Eye (tissue), 1 donor: ENCODE data around the gene KIAA0319L.

Source experiments
- DNase-seq: peaks from one replicate; pipeline ENCODE4 v3.0.0-alpha.2; 2015

The KIAA0319L gene

DNA sequence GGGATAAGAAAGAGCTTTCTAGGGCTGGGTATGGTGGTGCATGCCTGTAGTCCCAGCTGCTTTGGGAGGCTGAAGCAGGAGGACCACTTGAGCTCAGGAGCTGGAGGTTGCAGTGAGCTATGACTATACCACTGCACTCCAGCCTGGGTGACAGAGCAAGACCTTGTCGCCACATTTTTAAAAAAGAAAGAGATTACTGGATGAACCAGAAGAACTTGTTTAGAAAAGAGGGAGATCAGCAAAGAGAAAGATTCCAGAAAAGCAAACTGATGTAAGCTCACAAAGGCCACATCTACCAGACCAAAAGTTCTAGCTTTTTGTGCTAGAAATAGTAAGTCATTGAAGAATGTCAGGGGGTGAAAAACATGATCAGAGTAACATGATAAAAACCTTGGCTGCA, 117.6 kb downstream of the KIAA0319L start:
- no peak for DNase-seq

DNA sequence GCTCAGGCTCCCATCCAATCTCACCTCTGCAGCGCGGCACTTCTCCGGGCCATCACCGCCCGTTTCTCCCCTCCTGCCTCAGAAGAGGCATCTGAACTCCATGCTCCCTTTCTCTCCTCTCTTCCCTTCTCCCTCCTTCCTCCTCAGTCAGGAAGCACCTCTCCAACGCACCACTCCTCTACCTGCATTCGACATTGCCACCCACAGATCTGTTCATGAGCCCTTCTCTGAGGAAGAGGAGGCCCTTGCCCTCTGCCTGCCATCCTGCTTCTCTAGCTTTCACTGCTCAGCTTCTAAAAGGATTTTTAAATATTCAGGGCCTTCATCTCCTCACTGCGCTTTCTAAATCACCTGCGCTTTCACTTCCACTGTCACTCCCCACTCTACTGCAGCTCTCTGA, 120.0 kb downstream of the KIAA0319L start:
- no peak for DNase-seq

DNA sequence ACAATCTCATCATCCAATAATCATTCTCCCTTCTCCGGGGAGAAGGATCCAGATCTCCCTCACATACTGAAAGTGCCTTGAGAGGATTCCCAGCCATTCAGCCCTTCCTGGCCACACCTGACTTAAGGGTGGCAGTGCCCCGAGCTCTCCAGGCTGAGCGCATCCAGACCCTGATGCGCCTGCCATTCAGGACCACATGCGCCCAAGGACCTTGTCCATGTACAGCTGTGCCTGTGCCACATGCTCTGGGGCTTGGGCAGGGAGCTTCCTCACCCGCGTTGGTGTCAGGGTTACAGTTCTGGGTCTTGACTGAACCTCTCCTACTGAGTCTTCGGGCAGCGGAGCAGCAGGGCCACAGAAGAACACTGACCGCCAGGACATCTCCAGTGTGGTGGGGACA, 121.1 kb downstream of the KIAA0319L start:
- DNase-seq = no peak

DNA sequence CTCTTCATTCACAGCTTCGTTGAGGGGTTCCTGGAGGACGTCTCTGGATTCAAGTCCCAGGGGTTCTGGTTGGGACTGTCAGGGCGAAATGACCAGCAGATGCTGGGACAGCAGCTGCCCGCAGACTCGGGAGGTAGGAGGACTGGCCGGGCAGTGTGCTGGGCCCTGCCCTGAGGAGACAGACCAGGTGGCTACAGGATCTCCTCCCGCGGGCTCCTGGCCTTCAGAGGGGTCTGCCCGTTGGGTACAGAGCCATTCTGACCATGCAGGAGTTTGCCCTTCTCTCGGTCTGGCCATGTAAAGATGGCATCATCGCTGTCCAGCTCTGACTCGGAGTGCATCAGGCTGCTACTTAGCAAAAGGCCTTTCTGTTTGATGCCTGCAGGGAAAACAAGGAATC, 122.5 kb downstream of the KIAA0319L start:
- DNase-seq = no peak

DNA sequence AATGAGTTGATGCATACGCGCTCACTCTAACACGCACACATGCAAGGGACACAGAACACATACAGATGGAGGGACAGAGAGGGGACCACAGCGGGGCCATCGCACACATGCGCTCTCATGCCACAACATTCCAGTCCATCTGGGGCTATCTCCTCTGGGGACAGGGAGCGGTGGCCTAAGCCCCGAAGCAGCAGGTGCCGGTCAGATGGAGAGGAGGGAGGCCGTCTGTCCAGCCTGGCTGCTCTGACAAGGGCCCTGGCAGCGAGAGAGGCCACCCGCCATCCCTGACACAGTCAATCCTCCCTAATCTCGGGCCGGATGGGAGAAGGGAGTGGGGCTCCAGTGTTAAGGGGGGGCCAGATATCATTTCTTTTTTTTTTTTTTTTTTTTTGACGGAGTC, 123.5 kb downstream of the KIAA0319L start:
- no peak for DNase-seq

DNA sequence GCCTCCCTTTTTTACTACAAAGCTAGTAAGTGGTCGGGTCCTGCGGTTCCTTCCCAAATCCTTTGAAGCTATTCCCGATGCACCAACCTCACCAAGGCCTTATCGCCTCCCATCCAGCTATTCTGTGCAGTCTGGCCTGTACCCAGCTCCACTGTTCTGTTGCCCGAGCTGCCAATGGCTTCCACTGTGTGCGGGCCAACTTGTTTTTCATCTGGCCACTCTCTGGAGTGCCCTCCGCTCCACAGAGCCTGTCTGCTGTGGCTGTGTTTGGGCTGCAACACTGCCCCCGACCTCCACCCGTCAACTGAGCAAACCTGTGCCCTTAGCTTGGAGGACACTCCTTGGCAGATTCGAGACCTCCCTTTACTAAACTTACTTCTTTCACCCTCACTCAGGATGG, 125.0 kb downstream of the KIAA0319L start:
- no peak for DNase-seq

DNA sequence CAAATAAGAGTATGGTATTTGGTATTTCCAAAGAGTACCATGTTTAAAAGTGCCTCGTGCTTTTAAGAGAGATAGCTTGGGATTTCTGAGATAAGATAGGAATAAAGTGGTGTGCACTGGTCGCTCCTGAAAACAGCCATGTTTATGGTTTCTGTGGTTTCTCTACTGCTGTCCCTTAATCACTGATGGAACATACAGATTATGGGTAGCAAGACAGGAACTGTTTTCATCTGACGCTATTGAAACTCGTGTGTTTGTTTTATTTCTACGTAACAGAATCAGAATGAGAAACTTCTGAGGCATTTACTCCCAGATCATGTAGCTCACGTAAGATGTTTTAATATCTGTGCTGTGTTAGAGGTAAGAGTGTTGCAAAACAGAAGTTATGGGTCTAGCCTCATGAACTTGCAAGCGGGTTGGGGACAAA, 126.0 kb downstream of the KIAA0319L start:
- DNase-seq = no peak

DNA sequence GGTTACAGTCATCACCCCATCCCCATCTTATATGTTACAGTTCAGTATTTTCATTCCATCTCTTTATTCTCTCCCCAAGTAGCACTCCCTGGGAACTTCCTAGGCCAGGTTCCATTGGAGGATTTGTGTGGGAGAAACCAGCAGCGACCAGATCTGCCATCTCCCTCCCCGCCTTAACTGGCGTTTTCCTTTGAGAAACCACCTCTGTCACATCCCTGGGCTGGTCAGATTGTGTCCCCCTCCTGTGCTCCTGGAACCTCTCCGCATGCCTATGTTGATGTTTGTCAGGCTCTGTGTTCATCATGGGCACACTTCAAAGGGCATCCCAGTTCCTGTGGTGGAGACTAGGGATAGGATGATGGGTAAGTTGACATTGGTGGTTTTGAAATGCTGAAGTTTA, 126.4 kb downstream of the KIAA0319L start:
- DNase-seq = no peak

DNA sequence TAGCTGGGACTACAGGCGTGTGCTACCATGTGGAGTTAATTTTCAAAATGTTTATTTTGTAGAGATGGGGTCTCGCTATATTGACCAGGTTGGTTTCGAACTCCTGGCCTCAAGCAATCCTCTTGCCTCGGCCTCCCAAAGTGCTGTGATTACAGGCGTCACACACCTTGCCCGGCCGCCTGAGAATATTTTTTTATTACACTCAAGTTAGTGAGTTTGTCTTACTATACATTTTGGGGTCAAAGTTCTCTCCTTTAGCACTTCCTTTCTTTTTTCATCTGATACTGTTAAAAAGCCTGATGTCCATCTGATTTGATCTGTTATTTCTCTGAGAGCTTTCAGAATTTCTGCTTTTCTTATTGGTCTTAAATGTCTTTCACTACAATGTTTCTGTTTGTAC, 128.8 kb downstream of the KIAA0319L start:
- DNase-seq = no peak

DNA sequence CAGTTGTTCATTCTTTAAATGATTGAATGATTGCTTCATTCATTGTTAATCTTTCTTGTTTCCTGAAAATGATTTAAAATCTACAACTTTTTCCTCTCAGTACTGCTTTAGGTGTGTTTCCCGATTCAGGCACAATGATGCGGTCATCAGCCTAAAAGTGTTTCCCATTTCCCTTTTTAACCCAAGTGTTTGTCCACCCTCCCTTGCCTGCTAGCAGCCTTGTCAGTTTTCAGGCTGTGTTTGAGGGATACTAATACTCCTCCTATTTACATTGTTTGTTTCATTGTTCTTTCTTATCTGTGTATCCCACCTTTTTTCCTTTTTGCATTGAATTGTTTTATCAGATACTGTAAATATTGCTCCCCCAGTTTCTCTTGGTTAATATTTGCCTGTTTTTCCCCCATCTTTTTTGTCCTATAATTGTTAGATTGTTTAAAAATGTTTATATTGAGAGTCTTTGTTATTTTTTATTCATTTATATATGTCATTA, 131.1 kb downstream of the KIAA0319L start:
- no peak for DNase-seq

DNA sequence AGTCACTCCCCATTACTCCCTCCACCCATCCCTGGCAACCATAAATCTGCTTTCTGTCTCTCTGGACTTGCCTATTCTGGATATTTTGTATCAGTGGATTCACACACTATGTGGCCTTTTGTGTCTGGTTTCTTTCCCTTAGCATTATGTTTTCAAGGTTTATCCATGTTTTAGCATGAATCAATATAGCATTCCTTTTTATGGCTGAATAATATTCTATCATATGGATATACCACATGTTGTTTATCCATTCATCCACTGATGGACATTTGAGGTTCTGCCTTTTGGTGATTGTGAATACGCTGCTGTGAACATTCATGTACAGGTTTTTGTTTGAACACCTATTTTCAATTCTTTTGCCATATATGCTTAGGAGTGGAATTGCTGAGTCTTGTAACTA, 148.3 kb downstream of the KIAA0319L start:
- DNase-seq = no peak

DNA sequence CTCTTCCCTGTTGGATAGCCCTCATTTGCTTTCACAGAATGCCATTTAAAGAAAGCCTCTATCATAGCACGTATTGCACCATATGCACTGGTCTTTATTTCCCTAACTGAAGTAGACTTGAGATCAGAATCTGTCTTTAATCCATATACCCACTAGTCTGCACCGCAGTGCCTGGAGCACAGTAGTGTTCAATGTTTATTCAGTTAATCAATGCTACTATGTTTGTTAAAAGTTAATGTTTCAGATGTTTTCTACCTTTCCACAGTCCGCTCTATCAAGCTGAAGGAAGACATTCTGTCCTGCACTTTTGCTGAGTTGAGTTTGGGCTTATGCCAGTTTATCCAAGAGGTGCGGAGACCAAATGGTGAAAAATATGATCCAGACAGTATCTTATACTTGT, 149.5 kb downstream of the KIAA0319L start:
- DNase-seq = no peak

DNA sequence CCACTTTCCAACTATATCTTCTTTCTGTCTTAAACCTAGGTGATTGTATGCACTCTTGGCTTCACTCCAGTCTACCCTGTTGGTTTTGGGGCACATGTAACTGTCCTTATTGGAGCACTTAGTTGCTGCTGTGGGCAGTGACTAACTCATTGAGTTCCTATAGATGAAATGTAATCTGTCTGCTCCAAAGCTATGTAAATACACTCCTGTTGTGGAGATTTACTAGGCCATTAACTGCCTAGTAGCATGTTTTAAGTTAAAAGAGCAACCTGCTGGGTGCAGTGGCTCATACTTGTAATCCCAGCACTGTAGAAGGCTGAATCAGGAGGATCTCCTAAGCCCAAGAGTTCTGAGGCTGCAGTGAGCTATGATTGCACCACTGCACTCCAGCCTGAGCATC, 151.1 kb downstream of the KIAA0319L start:
- DNase-seq = no peak

DNA sequence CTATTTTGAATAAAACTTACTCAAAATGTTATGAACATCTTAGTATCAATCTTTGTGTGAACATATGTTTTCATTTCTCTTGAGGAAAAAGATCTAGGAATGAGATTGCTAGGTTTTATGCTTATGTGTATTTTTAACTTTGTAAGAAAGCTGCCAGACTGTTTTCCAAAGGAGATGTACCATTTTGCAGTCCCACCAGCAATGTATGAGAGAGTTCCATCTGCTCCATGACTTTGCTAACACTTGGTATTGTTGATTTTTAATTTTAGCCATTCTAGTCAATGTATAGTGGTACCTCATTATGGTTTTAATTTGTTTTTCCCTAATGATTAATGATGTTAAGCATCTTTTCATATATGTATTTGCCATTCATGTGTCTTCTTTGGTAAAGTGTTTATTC, 156.2 kb downstream of the KIAA0319L start:
- no peak for DNase-seq

DNA sequence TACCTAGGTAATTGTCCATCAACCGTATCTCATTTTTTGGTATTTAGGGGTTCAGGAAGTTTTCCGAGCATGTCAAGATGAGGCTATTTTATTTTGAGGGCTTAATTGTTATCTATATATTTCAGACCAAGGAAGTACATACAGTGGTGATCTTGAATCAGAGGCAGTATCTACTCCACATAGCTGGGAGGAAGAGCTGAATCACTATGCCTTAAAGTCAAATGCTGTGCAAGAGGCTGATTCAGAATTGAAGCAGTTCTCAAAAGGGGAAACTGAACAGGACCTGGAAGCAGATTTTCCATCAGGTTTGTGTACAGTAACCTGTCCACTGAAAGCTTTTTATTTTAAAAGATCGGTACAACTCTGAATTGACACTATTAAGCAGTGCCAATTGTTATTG, 158.5 kb downstream of the KIAA0319L start:
- no peak for DNase-seq

DNA sequence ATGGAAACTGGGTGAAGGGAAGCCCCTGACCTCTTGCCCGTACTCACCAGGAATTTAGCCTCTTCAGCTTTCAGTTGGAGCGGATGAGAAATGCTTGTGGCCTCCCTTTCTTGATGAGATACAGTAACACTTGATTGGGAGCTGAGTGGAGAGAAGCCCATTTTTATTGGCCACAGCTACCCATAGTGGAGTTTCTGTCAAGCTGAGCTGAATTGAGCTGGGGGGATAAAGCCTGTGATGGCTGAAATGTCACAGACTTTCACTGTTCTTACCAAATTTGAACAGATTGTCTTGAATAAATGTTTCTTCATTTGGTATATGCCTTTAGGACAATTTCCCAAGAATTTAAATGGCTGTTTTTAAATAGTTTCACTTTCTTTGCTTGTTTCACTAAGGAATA, 162.8 kb downstream of the KIAA0319L start:
- DNase-seq = no peak

DNA sequence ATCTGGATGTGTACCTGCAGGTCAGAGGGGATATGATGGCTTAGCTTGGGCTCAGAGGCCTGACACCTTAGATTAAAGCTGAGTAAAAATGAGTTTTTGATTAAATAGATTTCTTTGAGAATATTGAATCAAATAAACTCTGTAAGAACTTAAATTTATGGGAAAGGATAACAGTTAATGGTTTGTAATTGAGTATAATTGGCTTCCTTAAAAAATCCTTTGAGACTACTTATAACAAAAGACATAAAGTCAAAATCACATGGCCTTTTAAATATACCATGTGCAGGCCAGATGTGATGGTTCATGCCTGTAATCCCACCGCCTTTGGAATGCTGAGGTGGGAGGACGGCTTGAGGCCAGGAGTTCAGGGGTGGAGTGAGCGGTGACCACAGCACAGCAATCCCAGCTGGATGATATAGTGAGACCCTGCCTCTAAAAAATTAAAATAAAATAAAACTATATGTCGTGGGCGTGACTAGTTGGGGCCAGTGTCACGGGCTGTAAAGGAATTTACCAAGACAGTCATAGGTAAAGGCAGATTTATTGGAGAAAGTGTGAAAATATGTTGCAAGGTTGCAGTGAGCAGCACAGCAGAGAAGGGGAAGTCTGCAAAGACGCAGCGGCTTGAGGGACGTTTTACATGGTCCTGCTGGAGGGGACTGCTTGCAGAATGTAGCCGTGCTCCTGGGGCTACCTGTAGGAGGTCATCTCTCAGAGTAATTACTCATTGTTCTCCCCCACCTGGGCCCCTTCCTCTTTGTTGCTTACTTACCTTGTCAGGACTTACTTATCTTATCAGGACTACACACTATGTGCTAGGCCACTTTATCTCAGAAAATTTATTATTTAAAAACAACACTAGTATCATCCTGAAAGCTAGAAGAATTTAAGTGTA, 166.4 kb downstream of the KIAA0319L start:
- no peak for DNase-seq

DNA sequence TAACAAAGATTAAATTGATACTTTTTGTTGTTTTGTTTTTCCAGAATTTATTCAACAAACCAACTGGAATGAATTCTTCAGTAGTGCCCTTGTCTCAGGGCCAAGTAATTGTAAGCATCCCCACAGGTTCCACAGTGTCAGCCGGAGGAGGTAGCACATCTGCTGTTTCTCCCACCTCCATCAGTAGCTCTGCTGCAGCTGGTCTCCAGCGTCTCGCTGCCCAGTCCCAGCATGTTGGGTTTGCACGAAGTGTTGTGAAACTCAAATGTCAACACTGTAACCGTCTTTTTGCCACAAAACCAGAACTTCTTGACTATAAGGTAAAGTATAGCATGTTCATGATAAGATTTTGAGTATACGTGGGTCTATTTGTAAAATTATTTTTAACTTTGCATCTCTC, 170.2 kb downstream of the KIAA0319L start:
- DNase-seq = no peak

DNA sequence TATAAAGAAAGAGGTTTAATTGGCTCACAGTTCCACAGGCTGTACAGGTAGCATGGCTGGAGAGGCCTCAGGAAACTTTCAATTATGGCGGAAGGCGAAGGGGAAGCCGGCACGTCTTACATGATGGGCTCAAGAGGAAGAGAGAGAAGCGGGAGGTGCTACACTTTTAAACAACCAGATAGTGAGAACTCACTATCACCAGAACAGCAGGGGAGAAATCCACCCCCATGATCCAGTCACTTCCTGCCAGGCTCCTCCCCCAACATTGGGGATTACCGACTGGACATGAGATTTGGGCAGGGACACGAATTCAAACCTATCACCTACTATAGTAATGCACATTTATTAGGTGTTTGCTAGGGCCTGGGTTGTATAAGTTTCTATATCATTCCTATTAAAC, 170.9 kb downstream of the KIAA0319L start:
- no peak for DNase-seq
